CD14-positive monocyte (primary cell): ENCODE measurements around the gene IRF2. TPM values are rescaled to one million over a fixed set of nuclear protein-coding genes. Genes with fewer than 3 reads are reported as not detected.

ENCODE experiments used
- DNase-seq, 3 donors: peaks; one replicate each; pipeline ENCODE4 v3.0.0-alpha.2; 2011 to 2022
- H2AFZ ChIP-seq: 2 replicates; pipeline ENCODE4 v1.6.0; 2012; ENCODE audit warnings: mild to moderate bottlenecking, low read depth, low read length, inconsistent platforms; ENCODE audit not compliant: insufficient read depth, poor library complexity, severe bottlenecking
- H3K27ac ChIP-seq, 2 donors: 1 replicate in 1 of 2; 2 replicates in 1 of 2; pipeline ENCODE4 v1.5.1; 2012 to 2013; ENCODE audit warnings: low read length in 2 of 2, control low read depth in 1 of 2, inconsistent platforms in 1 of 2, low read depth in 1 of 2, mild to moderate bottlenecking in 1 of 2
- H3K27me3 ChIP-seq, 2 donors: one replicate each; pipeline versions ENCODE4 v1.6.0 to v1.6.1; 2011 to 2013; ENCODE audit warnings: low read length in 2 of 2; ENCODE audit not compliant: control insufficient read depth in 2 of 2, insufficient read depth in 2 of 2
- H3K36me3 ChIP-seq, 2 donors: replicated peaks in 1 of 2; 1 replicate in 1 of 2; 2 replicates in 1 of 2; pipeline versions ENCODE4 v1.5.1 to v1.6.1; 2012 to 2013; ENCODE audit warnings: low read length in 2 of 2, control low read depth in 1 of 2, inconsistent platforms in 1 of 2, mild to moderate bottlenecking in 1 of 2; ENCODE audit not compliant: insufficient read depth in 2 of 2, control insufficient read depth in 1 of 2
- H3K4me1 ChIP-seq, 2 donors: 1 replicate in 1 of 2; 2 replicates in 1 of 2; pipeline versions ENCODE4 v1.5.1 to v1.6.1; 2012 to 2013; ENCODE audit warnings: low read length in 2 of 2, control low read depth in 1 of 2, inconsistent platforms in 1 of 2, mild to moderate bottlenecking in 1 of 2, moderate library complexity in 1 of 2; ENCODE audit not compliant: insufficient read depth in 2 of 2, control insufficient read depth in 1 of 2
- H3K4me2 ChIP-seq: replicated peaks from 2 replicates; pipeline ENCODE3; 2012; ENCODE audit warnings: low read length, moderate library complexity, mild to moderate bottlenecking; ENCODE audit not compliant: poor library complexity, severe bottlenecking; ENCODE audit errors: extremely low read depth
- H3K4me3 ChIP-seq, 3 experiments: fragments of 200-600 bp in 1 of 3; sonication (generic) in 1 of 3; replicated peaks in 1 of 3; 1 replicate in 2 of 3; 2 replicates in 1 of 3; pipeline ENCODE4 v1.5.1; 2011 to 2013; ENCODE audit warnings: low read length in 3 of 3, mild to moderate bottlenecking in 3 of 3, control low read depth in 2 of 3, low read depth in 2 of 3, inconsistent platforms in 1 of 3, moderate library complexity in 1 of 3
- H3K79me2 ChIP-seq: 2 replicates; pipeline ENCODE4 v1.6.0; 2012; ENCODE audit warnings: mild to moderate bottlenecking, control low read depth, inconsistent platforms, low read length, moderate library complexity; ENCODE audit not compliant: insufficient read depth
- H3K9ac ChIP-seq: 2 replicates; pipeline ENCODE4 v1.6.0; 2017; ENCODE audit warnings: low read length, mild to moderate bottlenecking; ENCODE audit not compliant: insufficient read depth, poor library complexity, severe bottlenecking
- H3K9me3 ChIP-seq, 2 donors: replicated peaks in 1 of 2; 1 replicate in 1 of 2; 2 replicates in 1 of 2; pipeline versions ENCODE4 v1.5.1 to v1.6.1; 2012 to 2013; ENCODE audit warnings: low read length in 2 of 2, control low read depth in 1 of 2; ENCODE audit not compliant: control insufficient read depth in 1 of 2, insufficient read depth in 1 of 2
- H4K20me1 ChIP-seq: 2 replicates; pipeline ENCODE4 v1.6.0; 2012; ENCODE audit warnings: mild to moderate bottlenecking, low read length, control low read depth, moderate library complexity; ENCODE audit not compliant: insufficient read depth
- H3K27ac Mint-ChIP-seq, 7 donors: one replicate each; pipeline ENCODE4 v1.8.0; 2020; ENCODE audit warnings: mild to moderate bottlenecking in 7 of 7, mixed read lengths in 7 of 7, moderate library complexity in 6 of 7, inconsistent platforms in 2 of 7
- H3K27me3 Mint-ChIP-seq, 3 donors: one replicate each; pipeline ENCODE4 v1.8.0; 2021 to 2022; ENCODE audit warnings: low read depth in 3 of 3, mild to moderate bottlenecking in 3 of 3, mixed read lengths in 3 of 3, moderate library complexity in 3 of 3, inconsistent platforms in 1 of 3
- H3K36me3 Mint-ChIP-seq, 2 donors: one replicate each; pipeline ENCODE4 v1.8.0; 2020; ENCODE audit warnings: mixed read lengths in 2 of 2, inconsistent platforms in 1 of 2, mild to moderate bottlenecking in 1 of 2
- H3K4me1 Mint-ChIP-seq: one replicate; pipeline ENCODE4 v1.8.0; 2020; ENCODE audit warnings: mild to moderate bottlenecking, mixed read lengths
- H3K4me3 Mint-ChIP-seq, 2 donors: one replicate each; pipeline ENCODE4 v1.8.0; 2020; ENCODE audit warnings: mild to moderate bottlenecking in 2 of 2, mixed read lengths in 2 of 2, moderate library complexity in 1 of 2
- H3K9me3 Mint-ChIP-seq, 7 donors: one replicate each; pipeline ENCODE4 v1.8.0; 2020 to 2022; ENCODE audit warnings: mixed read lengths in 7 of 7, mild to moderate bottlenecking in 6 of 7, moderate library complexity in 6 of 7, inconsistent platforms in 2 of 7
- WGBS: methylation state at CpG from one replicate; pipeline ENCODE4 v1.1.5; 2013; ENCODE audit warnings: missing lambda C conversion rate; ENCODE audit not compliant: insufficient coverage; 5-methylcytosine and 5-hydroxymethylcytosine counted together
- intact Hi-C, 2 donors: fragments of 100-400 bp; cut with micrococcal nuclease; formaldehyde crosslinking; loops; one replicate each; pipeline versions ENCODE4 v1.15.0 to v1.15.1; 2023
- polyA plus RNA-seq, 3 donors: library from polyadenylated mRNA; depleted of rRNA in 1 of 3; unstranded in 2 of 3; stranded (reverse) in 1 of 3; fragments of 300-500 nt in 2 of 3; fragments of >200 nt in 1 of 3; fragmentation: Illumina TruSeq in 2 of 3; gene quantifications; 1 replicate in 2 of 3; 2 replicates in 1 of 3; pipeline ENCODE4 v1.2.3, GENCODE V29; 2012 to 2021
- TF ChIP-seq, protein P1 (sequence below): fragments of 200-600 bp; IDR thresholded peaks from one replicate; pipeline ENCODE4 v1.8.0; 2022; ENCODE audit warnings: antibody characterized with exemption, mild to moderate bottlenecking

Gene IRF2
- polyA plus RNA-seq, 3 donors = 51.3 to 76.8 (median 56.1) TPM

GRCh38 chr4:184404047-184404446, 70.3 kb downstream of the IRF2 start:
- H3K4me1 Mint-ChIP-seq = peaks cover 55% of the 10 kb centered on the region
- Histone ChIP-seq H2AFZ (no peak overlapping the region), H3K27ac (peak overlapping the region in 1 of 2 donors; percentile 6), H3K9me3 (no peaks in the 10 kb centered on the region), H3K79me2 (no peaks in the 10 kb centered on the region), H3K27me3 (no peaks in the 10 kb centered on the region), H3K9ac (no peak overlapping the region), H3K4me2 (no peak overlapping the region), H3K4me1 (peaks cover 39 to 45% of the 10 kb centered on the region in 2 donors), H3K4me3 (no peak overlapping the region), H4K20me1 (no peaks in the 10 kb centered on the region), H3K36me3 (peaks cover 46 to 93% of the 10 kb centered on the region in 2 donors)
- H3K9me3 Mint-ChIP-seq = peaks cover 0 to 2% (median 0%) of the 10 kb centered on the region in 7 donors
- no peak overlapping the region for H3K27ac Mint-ChIP-seq
- intact Hi-C loops = no loop called here
- no peak for DNase-seq
- no peaks in the 10 kb centered on the region for H3K27me3 Mint-ChIP-seq
- H3K4me3 Mint-ChIP-seq = no peak overlapping the region
- peaks cover 84 to 89% of the 10 kb centered on the region in 2 donors for H3K36me3 Mint-ChIP-seq
- TF ChIP-seq, protein P1, sequence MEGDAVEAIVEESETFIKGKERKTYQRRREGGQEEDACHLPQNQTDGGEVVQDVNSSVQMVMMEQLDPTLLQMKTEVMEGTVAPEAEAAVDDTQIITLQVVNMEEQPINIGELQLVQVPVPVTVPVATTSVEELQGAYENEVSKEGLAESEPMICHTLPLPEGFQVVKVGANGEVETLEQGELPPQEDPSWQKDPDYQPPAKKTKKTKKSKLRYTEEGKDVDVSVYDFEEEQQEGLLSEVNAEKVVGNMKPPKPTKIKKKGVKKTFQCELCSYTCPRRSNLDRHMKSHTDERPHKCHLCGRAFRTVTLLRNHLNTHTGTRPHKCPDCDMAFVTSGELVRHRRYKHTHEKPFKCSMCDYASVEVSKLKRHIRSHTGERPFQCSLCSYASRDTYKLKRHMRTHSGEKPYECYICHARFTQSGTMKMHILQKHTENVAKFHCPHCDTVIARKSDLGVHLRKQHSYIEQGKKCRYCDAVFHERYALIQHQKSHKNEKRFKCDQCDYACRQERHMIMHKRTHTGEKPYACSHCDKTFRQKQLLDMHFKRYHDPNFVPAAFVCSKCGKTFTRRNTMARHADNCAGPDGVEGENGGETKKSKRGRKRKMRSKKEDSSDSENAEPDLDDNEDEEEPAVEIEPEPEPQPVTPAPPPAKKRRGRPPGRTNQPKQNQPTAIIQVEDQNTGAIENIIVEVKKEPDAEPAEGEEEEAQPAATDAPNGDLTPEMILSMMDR = no peak

- Mint-ChIP-seq H3K9me3 (peaks cover 0 to 2% (median 0%) of the 10 kb centered on the region in 7 donors), H3K27ac (peak overlapping the region in 2 of 7 donors; percentile 52 to 76), H3K27me3 (no peaks in the 10 kb centered on the region), H3K4me3 (no peak overlapping the region), H3K4me1 (peaks cover 48% of the 10 kb centered on the region), H3K36me3 (peaks cover 83 to 89% of the 10 kb centered on the region in 2 donors)
- H2AFZ ChIP-seq = no peak overlapping the region
- no peak overlapping the region for H3K4me2 ChIP-seq
- no peaks in the 10 kb centered on the region for H3K79me2 ChIP-seq
- DNase-seq = no peak
- TF ChIP-seq, protein P1 = no peak
- peak overlapping the region in 1 of 2 donors; percentile 6 for H3K27ac ChIP-seq
- intact Hi-C loops = no loop called here
- H3K9ac ChIP-seq = no peak overlapping the region
- no peaks in the 10 kb centered on the region for H3K27me3 ChIP-seq
- H3K4me1 ChIP-seq = peaks cover 38 to 39% of the 10 kb centered on the region in 2 donors
- H3K4me3 ChIP-seq = no peak overlapping the region
- H3K36me3 ChIP-seq = peaks cover 52 to 91% of the 10 kb centered on the region in 2 donors
- H3K9me3 ChIP-seq = no peaks in the 10 kb centered on the region
- WGBS = no CpG with 5 or more reads among the region's 1 CpG
- no peaks in the 10 kb centered on the region for H4K20me1 ChIP-seq
Observed at GRCh38 chr4:184403384-184403781, 71.0 kb downstream of the IRF2 start.
